H1 (cell line): ENCODE results near the gene CRELD1. TPM values are rescaled to one million over a fixed set of nuclear protein-coding genes. Genes with fewer than 3 reads are reported as not detected.

ENCODE experiments used
- BACH1 ChIP-seq: IDR thresholded peaks from 2 replicates; pipeline ENCODE4 v1.6.1; 2012; ENCODE audit warnings: low read length, improper control_type of control experiment
- CHD7 ChIP-seq: fragments of 300-600 bp; sonication (generic); IDR thresholded peaks from 2 replicates; pipeline ENCODE4 v1.7.1; 2012; ENCODE audit warnings: low read length, moderate library complexity, mild to moderate bottlenecking, inconsistent platforms; ENCODE audit not compliant: insufficient replicate concordance
- EGR1 ChIP-seq: IDR thresholded peaks from 2 replicates; pipeline ENCODE4 v1.6.1; 2011; ENCODE audit warnings: low read depth, low read length, borderline replicate concordance
- HDAC2 ChIP-seq, 2 experiments: fragments of 300-600 bp in 1 of 2; sonication (generic) in 1 of 2; IDR thresholded peaks; 2 replicates each; pipeline ENCODE4 v1.6.1; 2011 to 2012; ENCODE audit warnings: low read depth in 2 of 2, low read length in 2 of 2, mild to moderate bottlenecking in 2 of 2, moderate library complexity in 2 of 2, borderline replicate concordance in 1 of 2, inconsistent platforms in 1 of 2
- POU5F1 ChIP-seq: IDR thresholded peaks from 2 replicates; pipeline ENCODE4 v1.6.1; 2011; ENCODE audit warnings: low read depth, mild to moderate bottlenecking, low read length, moderate library complexity
- RFX5 ChIP-seq: IDR thresholded peaks from 2 replicates; pipeline ENCODE4 v1.6.1; 2011; ENCODE audit warnings: low read depth, low read length, improper control_type of control experiment, borderline replicate concordance
- ZNF274 ChIP-seq: IDR thresholded peaks from 2 replicates; pipeline ENCODE4 v1.7.0; 2012; ENCODE audit warnings: low read length, borderline replicate concordance; ENCODE audit errors: extremely low read depth
- polyA plus RNA-seq, 7 experiments: library from polyadenylated mRNA; depleted of rRNA in 3 of 7; stranded (reverse) in 5 of 7; unstranded in 2 of 7; fragments of >200 nt in 5 of 7; fragments of 200-250 nt in 2 of 7; gene quantifications; 1 replicate in 5 of 7; 2 replicates in 1 of 7; 4 replicates in 1 of 7; pipeline versions ENCODE4 v1.2.1 to v1.2.3, GENCODE V29; 2011 to 2013; ENCODE audit warnings: missing spikeins in 2 of 7, mixed read lengths in 2 of 7
- total RNA-seq: library from RNA; stranded (reverse); fragmentation: NEBNext Ultra II Directional; extraction: Animal tissue kit (Norgen Biotek cat#: 25700); gene quantifications from 2 replicates; pipeline ENCODE4 v1.2.1, GENCODE V29; 2021

Gene CRELD1
- total and polyA plus RNA-seq, 2 of the 8 experiments (the other 6 are each of a cell fraction or from before 2014, with no cell fraction given), result 12.9 to 15.1 TPM

GRCh38 chr3:9916346-9916733 lies 17.3 kb upstream of the CRELD1 start (continued):
- TF ChIP-seq CHD7 (no peak), POU5F1 (no peak), ZNF274 (no peak), RFX5 (no peak), HDAC2 (IDR thresholded peaks at IDR 0.05; ENCODE audit: borderline replicate concordance in 1 of 2, low read depth in 2 of 2, low read length in 2 of 2) (no peak), EGR1 (no peak), BACH1 (no peak)
- TF ChIP-seq, all 59 proteins: peak for 0
